Left lung (tissue), 8 donors: ENCODE results near the gene NDUFA3. TPM values are rescaled to one million over a fixed set of nuclear protein-coding genes. Genes with fewer than 3 reads are reported as not detected.

ENCODE experiments used
- polyA plus RNA-seq, 6 donors: library from polyadenylated mRNA; unstranded; fragments of 120-200 nt; gene quantifications; one replicate each; pipeline ENCODE4 v1.2.1, GENCODE V29; 2013; ENCODE audit not compliant: insufficient read length in 6 of 6
- total RNA-seq, 2 donors: library from RNA; stranded (reverse); fragmentation: NEBNext Ultra II Directional; extraction: Animal tissue kit (Norgen Biotek cat#: 25700); gene quantifications; one replicate each; pipeline ENCODE4 v1.2.1, GENCODE V29; 2021
- donor health status: DM: no; HTN: yes; CAD: no.
- donor health status: DM: no; HTN: no; CAD: no.

The NDUFA3 gene
- total and polyA plus RNA-seq, 8 donors: 60.4 to 126 (median 96.6) TPM

Other genes with a start within 250 kb of the NDUFA3 start
- 100 to 1,000 TPM; 164 to 197 TPM for gene MYADM, start 235.0 kb upstream of the NDUFA3 start, total RNA-seq
- gene MYADM, start 235.0 kb upstream of the NDUFA3 start, polyA plus RNA-seq: 100 to 1,000 TPM in 2 of 6 donors, 10 to 100 TPM in 4; 58.9 to 111 (median 89.3) TPM
- gene PRKCG, start 220.7 kb upstream of the NDUFA3 start, total RNA-seq: not detected
- gene PRKCG, start 220.7 kb upstream of the NDUFA3 start, polyA plus RNA-seq: under 1 TPM in 5 of 6 donors, not detected in 1; 0.10 to 0.78 (median 0.18) TPM
- not detected for gene CACNG7, start 193.6 kb upstream of the NDUFA3 start, total RNA-seq
- under 1 TPM in 1 of 6 donors, not detected in 5; 0.06 TPM for gene CACNG7, start 193.6 kb upstream of the NDUFA3 start, polyA plus RNA-seq
- under 1 TPM in 1 of 2 donors, not detected in 1; 0.03 TPM for gene CACNG8, start 139.9 kb upstream of the NDUFA3 start, total RNA-seq
- gene CACNG8, start 139.9 kb upstream of the NDUFA3 start, polyA plus RNA-seq: under 1 TPM; 0.04 to 0.15 (median 0.09) TPM
- gene CACNG6, start 111.2 kb upstream of the NDUFA3 start, total RNA-seq: 1 to 10 TPM in 1 of 2 donors, not detected in 1; 2.5 TPM
- 1 to 10 TPM in 1 of 6 donors, under 1 TPM in 5; 0.17 to 1.2 (median 0.41) TPM for gene CACNG6, start 111.2 kb upstream of the NDUFA3 start, polyA plus RNA-seq
- 10 to 100 TPM in 1 of 2 donors, under 1 TPM in 1; 0.44 to 12.1 TPM for gene VSTM1, start 39.0 kb upstream of the NDUFA3 start, total RNA-seq
- under 1 TPM in 4 of 6 donors, not detected in 2; 0.20 to 0.32 (median 0.29) TPM for gene VSTM1, start 39.0 kb upstream of the NDUFA3 start, polyA plus RNA-seq
- not detected for gene TARM1, start 21.5 kb upstream of the NDUFA3 start, total RNA-seq
- gene TARM1, start 21.5 kb upstream of the NDUFA3 start, polyA plus RNA-seq: under 1 TPM in 5 of 6 donors, not detected in 1; 0.24 to 0.46 (median 0.31) TPM
- 10 to 100 TPM; 13.2 to 57.1 TPM for gene OSCAR, start 2.1 kb upstream of the NDUFA3 start, total RNA-seq
- gene OSCAR, start 2.1 kb upstream of the NDUFA3 start, polyA plus RNA-seq: under 1 TPM; 0.43 to 0.70 (median 0.56) TPM
- 10 to 100 TPM; 17.4 to 18.7 TPM for gene TFPT, start 12.8 kb downstream of the NDUFA3 start, total RNA-seq
- 10 to 100 TPM; 14.3 to 19.9 (median 18.6) TPM for gene TFPT, start 12.8 kb downstream of the NDUFA3 start, polyA plus RNA-seq
- gene PRPF31, start 12.9 kb downstream of the NDUFA3 start, total RNA-seq: 10 to 100 TPM; 46.8 to 49.5 TPM
- 10 to 100 TPM; 56.7 to 65.3 (median 63.5) TPM for gene PRPF31, start 12.9 kb downstream of the NDUFA3 start, polyA plus RNA-seq
- gene CNOT3, start 34.9 kb downstream of the NDUFA3 start, total RNA-seq: 10 to 100 TPM; 35.2 to 46.0 TPM
- 10 to 100 TPM; 59.2 to 75.0 (median 64.0) TPM for gene CNOT3, start 34.9 kb downstream of the NDUFA3 start, polyA plus RNA-seq
- 1 to 10 TPM; 5.4 to 6.5 TPM for gene LENG1, start 56.9 kb downstream of the NDUFA3 start, total RNA-seq
- gene LENG1, start 56.9 kb downstream of the NDUFA3 start, polyA plus RNA-seq: 10 to 100 TPM in 1 of 6 donors, 1 to 10 TPM in 5; 6.6 to 10.9 (median 8.2) TPM
- gene TMC4, start 70.3 kb downstream of the NDUFA3 start, total RNA-seq: 10 to 100 TPM; 45.3 to 74.0 TPM
- gene TMC4, start 70.3 kb downstream of the NDUFA3 start, polyA plus RNA-seq: 10 to 100 TPM; 29.1 to 39.7 (median 32.0) TPM
- gene MBOAT7, start 86.7 kb downstream of the NDUFA3 start, total RNA-seq: 100 to 1,000 TPM in 1 of 2 donors, 10 to 100 TPM in 1; 98.5 to 102 TPM
- gene MBOAT7, start 86.7 kb downstream of the NDUFA3 start, polyA plus RNA-seq: 10 to 100 TPM; 48.1 to 61.8 (median 51.7) TPM
- gene TSEN34, start 88.5 kb downstream of the NDUFA3 start, total RNA-seq: 10 to 100 TPM; 32.2 to 34.4 TPM
- 10 to 100 TPM; 39.7 to 60.6 (median 45.6) TPM for gene TSEN34, start 88.5 kb downstream of the NDUFA3 start, polyA plus RNA-seq
- 1,000 to 10,000 TPM; 1,023 to 1,099 TPM for gene RPS9, start 98.0 kb downstream of the NDUFA3 start, total RNA-seq
- 1,000 to 10,000 TPM; 1,996 to 2,208 (median 2,085) TPM for gene RPS9, start 98.0 kb downstream of the NDUFA3 start, polyA plus RNA-seq
- gene LILRB3, start 120.2 kb downstream of the NDUFA3 start, total RNA-seq: 10 to 100 TPM; 21.8 to 90.8 TPM
- 1 to 10 TPM; 2.1 to 3.0 (median 2.4) TPM for gene LILRB3, start 120.2 kb downstream of the NDUFA3 start, polyA plus RNA-seq
- 10 to 100 TPM in 1 of 2 donors, 1 to 10 TPM in 1; 7.3 to 51.5 TPM for gene LILRA6, start 139.9 kb downstream of the NDUFA3 start, total RNA-seq
- gene LILRA6, start 139.9 kb downstream of the NDUFA3 start, polyA plus RNA-seq: under 1 TPM; 0.53 to 0.83 (median 0.64) TPM
- gene LILRB5, start 154.4 kb downstream of the NDUFA3 start, total RNA-seq: 10 to 100 TPM; 11.9 to 16.5 TPM
- gene LILRB5, start 154.4 kb downstream of the NDUFA3 start, polyA plus RNA-seq: 1 to 10 TPM; 3.3 to 4.9 (median 4.4) TPM
- gene LILRB2, start 178.3 kb downstream of the NDUFA3 start, total RNA-seq: 10 to 100 TPM; 10.5 to 54.9 TPM
- gene LILRB2, start 178.3 kb downstream of the NDUFA3 start, polyA plus RNA-seq: 1 to 10 TPM; 1.2 to 2.2 (median 1.7) TPM
- 10 to 100 TPM in 1 of 2 donors, 1 to 10 TPM in 1; 4.2 to 52.8 TPM for gene LILRA5, start 210.3 kb downstream of the NDUFA3 start, total RNA-seq
- gene LILRA5, start 210.3 kb downstream of the NDUFA3 start, polyA plus RNA-seq: 1 to 10 TPM in 1 of 6 donors, under 1 TPM in 4, not detected in 1; 0.44 to 1.2 (median 0.67) TPM
- gene LILRA4, start 236.3 kb downstream of the NDUFA3 start, total RNA-seq: 1 to 10 TPM; 1.8 to 2.3 TPM
- gene LILRA4, start 236.3 kb downstream of the NDUFA3 start, polyA plus RNA-seq: under 1 TPM in 2 of 6 donors, not detected in 4; 0.10 to 0.12 TPM